Upper lobe of left lung (tissue), 6 donors: ENCODE measurements around the gene SFRP4. TPM values are rescaled to one million over a fixed set of nuclear protein-coding genes. Genes with fewer than 3 reads are reported as not detected.

Source experiments
- ATAC-seq, 2 donors: fragments of 200-7000 bp; cut with Tn5 transposase; one replicate each; pipeline ENCODE4 v1.9.1; 2022; ENCODE audit warnings: mild to moderate bottlenecking in 2 of 2, moderate library complexity in 2 of 2; ENCODE audit not compliant: low FRiP score in 2 of 2
- DNase-seq, 2 donors: peaks; one replicate each; pipeline ENCODE4 v3.0.0-alpha.2; 2019 to 2020
- H3K27ac ChIP-seq, 4 donors: fragments of 200-600 bp; sonication (generic); one replicate each; pipeline ENCODE4 v1.5.1; 2016 to 2019
- H3K27me3 ChIP-seq, 4 donors: fragments of 200-600 bp; sonication (generic); one replicate each; pipeline ENCODE4 v1.5.1; 2017 to 2019
- H3K36me3 ChIP-seq, 4 donors: fragments of 200-600 bp; sonication (generic); one replicate each; pipeline ENCODE4 v1.5.1; 2016 to 2019
- H3K4me1 ChIP-seq, 4 donors: fragments of 200-600 bp; sonication (generic); one replicate each; pipeline ENCODE4 v1.5.1; 2018 to 2019
- H3K4me3 ChIP-seq, 4 donors: fragments of 200-600 bp; sonication (generic); one replicate each; pipeline ENCODE4 v1.5.1; 2017 to 2019; ENCODE audit warnings: mild to moderate bottlenecking in 2 of 4, moderate library complexity in 1 of 4
- H3K9me3 ChIP-seq, 4 donors: fragments of 200-600 bp; sonication (generic); one replicate each; pipeline ENCODE4 v1.5.1; 2018 to 2019
- EP300 ChIP-seq, 4 donors: sonication (generic); formaldehyde crosslinking; IDR thresholded peaks; one replicate each; pipeline ENCODE4 v1.5.1; 2017; ENCODE audit warnings: antibody characterized with exemption in 4 of 4, control low read depth in 2 of 4
- POLR2A ChIP-seq, 4 donors: fragments of 450-650 bp; IDR thresholded peaks; one replicate each; pipeline ENCODE4 v1.5.1; 2016 to 2017; ENCODE audit warnings: antibody characterized with exemption in 4 of 4, mild to moderate bottlenecking in 2 of 4
- POLR2AphosphoS5 ChIP-seq, 2 donors: sonication (generic); formaldehyde crosslinking; IDR thresholded peaks; one replicate each; pipeline ENCODE4 v1.5.1; 2017; ENCODE audit warnings: antibody characterized with exemption in 2 of 2
- WGBS, 2 donors: methylation state at CpG; one replicate each; pipeline ENCODE4 v1.1.5; 2017 to 2018; 5-methylcytosine and 5-hydroxymethylcytosine counted together
- total RNA-seq, 6 donors: library from RNA; depleted of rRNA in 4 of 6; stranded (reverse); fragments of >200 nt in 4 of 6; gene quantifications; one replicate each; pipeline versions ENCODE4 v1.1.0 to v1.2.1, GENCODE V29; 2016 to 2021
- TF ChIP-seq, protein P1 (sequence below), 6 experiments: fragments of 450-650 bp in 4 of 6; fragments of 200-600 bp in 2 of 6; sonication (generic) in 2 of 6; IDR thresholded peaks; one replicate each; pipeline ENCODE4 v1.5.1; 2016 to 2019; ENCODE audit warnings: antibody characterized with exemption in 6 of 6
- donor health status: DM: no; HTN: no; CAD: no; lungs with moderate emphysema.
- donor health status: DM: no; HTN: yes; CAD: no; lungs with severe emphysema.

The SFRP4 gene
- total RNA-seq, result 10 to 100 TPM in 2 of 6 donors, 1 to 10 TPM in 2, under 1 TPM in 2; under 0.01 to 12.2 (median 4.3) TPM

DNA sequence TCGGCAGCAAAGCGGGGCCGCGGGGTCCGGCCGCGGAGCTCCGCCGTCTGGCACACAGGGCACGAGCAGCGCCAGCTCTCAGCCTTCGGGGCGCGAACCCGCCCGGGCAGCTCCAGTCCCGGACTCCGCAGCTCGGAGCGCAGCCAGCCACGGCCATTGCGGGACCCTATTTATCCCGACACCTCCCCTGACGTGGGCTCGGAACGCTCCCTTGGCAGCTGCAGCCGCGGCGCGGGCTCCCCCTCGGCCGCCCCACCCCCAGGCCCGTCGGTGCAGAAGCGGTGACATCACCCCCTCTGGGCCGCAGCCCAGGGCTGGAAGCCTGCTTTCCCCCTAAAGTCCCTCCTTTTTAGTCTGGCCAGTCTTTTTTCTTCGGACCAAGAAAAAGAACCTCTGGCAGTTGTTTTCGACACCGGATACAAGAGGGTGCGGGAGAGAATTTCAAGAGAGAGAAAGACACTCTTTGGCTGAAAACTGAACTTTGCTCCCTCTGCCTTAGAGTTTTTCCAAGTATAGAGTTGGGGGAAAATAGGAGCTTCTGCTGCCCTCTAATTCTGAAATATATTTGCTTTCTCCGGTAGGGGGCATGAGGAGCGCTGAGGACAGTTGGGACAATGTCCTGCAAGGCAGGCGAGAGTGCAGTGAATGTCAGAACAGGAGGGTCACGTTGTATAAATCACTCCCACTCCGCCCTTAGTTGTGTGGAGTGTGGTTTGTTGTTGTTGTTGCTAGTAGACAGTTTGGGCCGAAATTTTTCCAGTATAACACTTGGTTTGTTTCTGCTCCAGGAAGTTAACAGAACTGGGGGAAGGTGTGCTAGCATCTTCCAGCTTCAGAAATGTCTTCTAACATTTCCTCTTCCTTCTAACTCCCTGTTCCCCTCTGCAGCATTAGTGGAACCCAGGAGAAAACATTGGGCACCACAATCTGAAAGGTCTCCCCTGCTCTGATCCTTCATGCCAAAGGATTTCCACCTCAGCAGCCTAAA lies at the start of gene SFRP4:
Gene SFRP4 (minus strand): TSS at position 145 of the 988 bp plus-strand sequence. CDS start 280 bp downstream, outside the sequence.
- peak within 1 kb of the TSS; percentile 19 to 70 (median 32) for H3K27ac ChIP-seq
- peak within 1 kb of the TSS; percentile 36 to 60 (median 58) for H3K4me3 ChIP-seq
- H3K9me3 ChIP-seq, result no peaks in the 10 kb centered on the region
- peaks cover 16 to 39% (median 30%) of the 10 kb centered on the region in 4 donors for H3K4me1 ChIP-seq
- DNase-seq, result peak; percentile 47 to 91
- peaks cover 0 to 5% (median 0%) of the 10 kb centered on the region in 4 donors for H3K27me3 ChIP-seq
- ATAC-seq, result peak; percentile 79 to 88
- no peaks in the 10 kb centered on the region for H3K36me3 ChIP-seq
- 1 to 3% methylated on average over 20 to 35 of the region's 46 CpGs for WGBS, 2 donors
- TF ChIP-seq, protein P1, sequence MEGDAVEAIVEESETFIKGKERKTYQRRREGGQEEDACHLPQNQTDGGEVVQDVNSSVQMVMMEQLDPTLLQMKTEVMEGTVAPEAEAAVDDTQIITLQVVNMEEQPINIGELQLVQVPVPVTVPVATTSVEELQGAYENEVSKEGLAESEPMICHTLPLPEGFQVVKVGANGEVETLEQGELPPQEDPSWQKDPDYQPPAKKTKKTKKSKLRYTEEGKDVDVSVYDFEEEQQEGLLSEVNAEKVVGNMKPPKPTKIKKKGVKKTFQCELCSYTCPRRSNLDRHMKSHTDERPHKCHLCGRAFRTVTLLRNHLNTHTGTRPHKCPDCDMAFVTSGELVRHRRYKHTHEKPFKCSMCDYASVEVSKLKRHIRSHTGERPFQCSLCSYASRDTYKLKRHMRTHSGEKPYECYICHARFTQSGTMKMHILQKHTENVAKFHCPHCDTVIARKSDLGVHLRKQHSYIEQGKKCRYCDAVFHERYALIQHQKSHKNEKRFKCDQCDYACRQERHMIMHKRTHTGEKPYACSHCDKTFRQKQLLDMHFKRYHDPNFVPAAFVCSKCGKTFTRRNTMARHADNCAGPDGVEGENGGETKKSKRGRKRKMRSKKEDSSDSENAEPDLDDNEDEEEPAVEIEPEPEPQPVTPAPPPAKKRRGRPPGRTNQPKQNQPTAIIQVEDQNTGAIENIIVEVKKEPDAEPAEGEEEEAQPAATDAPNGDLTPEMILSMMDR (IDR thresholded peaks at IDR 0.05), result peak; percentile 25 to 68 (median 48)
- no peak for TF ChIP-seq POLR2AphosphoS5 (IDR thresholded peaks at IDR 0.05)

DNA sequence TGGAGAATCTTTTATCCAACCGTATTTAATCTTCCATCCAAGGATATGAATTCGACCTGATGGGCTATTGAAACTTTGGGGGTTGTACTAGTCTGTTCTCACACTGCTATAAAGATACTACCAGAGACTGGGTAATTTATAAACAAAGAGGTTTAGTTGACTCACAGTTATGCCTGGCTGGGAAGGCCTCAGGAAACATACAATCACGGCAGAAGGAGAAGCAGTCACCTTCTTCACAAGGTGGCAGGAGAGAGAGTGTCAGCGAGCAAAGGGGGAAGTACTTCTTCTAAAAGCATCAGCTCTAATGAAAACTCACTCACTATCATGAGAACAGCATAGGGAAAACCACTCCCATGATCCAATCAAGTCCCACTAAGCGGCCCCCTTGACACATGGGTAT lies 47.6 kb upstream of the SFRP4 start:
- WGBS, 2 donors, result 65 to 77% methylated on average over 5 of the region's 5 CpGs
- no peaks in the 10 kb centered on the region for H3K9me3 ChIP-seq
- TF ChIP-seq, protein P1 (IDR thresholded peaks at IDR 0.05), result no peak
- no peak for TF ChIP-seq POLR2A (IDR thresholded peaks at IDR 0.05)
- TF ChIP-seq EP300 (IDR thresholded peaks at IDR 0.05), result no peak
- no peak for TF ChIP-seq POLR2AphosphoS5 (IDR thresholded peaks at IDR 0.05)
- no peaks in the 10 kb centered on the region for H3K4me1 ChIP-seq
- no peaks in the 10 kb centered on the region for H3K27me3 ChIP-seq
- ATAC-seq (no peak), DNase-seq (no peak)
- no peak overlapping the region for H3K4me3 ChIP-seq
- no peaks in the 10 kb centered on the region for H3K36me3 ChIP-seq
- no peak overlapping the region for H3K27ac ChIP-seq

DNA sequence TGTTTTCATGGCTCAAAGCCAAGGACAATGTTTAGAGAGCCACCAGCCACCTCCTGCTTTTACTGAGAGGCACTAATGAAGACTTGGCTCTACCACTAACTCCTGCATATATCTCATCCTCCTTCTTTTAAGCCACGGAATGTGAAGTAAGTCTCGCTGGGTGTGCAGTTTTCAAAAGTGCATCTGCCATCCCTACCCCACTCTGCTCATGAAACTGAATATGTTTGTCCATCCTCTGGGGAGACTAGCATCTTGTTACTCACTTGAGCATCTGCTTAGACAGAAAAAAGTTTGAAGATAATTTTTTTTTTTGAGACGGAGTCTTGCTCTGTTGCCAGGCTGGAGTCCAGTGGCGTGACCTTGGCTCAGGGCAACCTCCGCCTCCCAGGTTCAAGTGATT lies 44.6 kb upstream of the SFRP4 start:
- Histone ChIP-seq H3K36me3 (no peaks in the 10 kb centered on the region), H3K27me3 (no peaks in the 10 kb centered on the region), H3K27ac (no peak overlapping the region), H3K4me1 (no peaks in the 10 kb centered on the region), H3K9me3 (no peaks in the 10 kb centered on the region), H3K4me3 (no peak overlapping the region)
- TF ChIP-seq POLR2A (IDR thresholded peaks at IDR 0.05), result no peak
- TF ChIP-seq, protein P1 (IDR thresholded peaks at IDR 0.05), result no peak
- TF ChIP-seq EP300 (IDR thresholded peaks at IDR 0.05), result no peak
- DNase-seq (peak in 1 of 2 donors; percentile 5), ATAC-seq (no peak)
- 87 to 93% methylated on average over 5 of the region's 5 CpGs for WGBS, 2 donors

DNA sequence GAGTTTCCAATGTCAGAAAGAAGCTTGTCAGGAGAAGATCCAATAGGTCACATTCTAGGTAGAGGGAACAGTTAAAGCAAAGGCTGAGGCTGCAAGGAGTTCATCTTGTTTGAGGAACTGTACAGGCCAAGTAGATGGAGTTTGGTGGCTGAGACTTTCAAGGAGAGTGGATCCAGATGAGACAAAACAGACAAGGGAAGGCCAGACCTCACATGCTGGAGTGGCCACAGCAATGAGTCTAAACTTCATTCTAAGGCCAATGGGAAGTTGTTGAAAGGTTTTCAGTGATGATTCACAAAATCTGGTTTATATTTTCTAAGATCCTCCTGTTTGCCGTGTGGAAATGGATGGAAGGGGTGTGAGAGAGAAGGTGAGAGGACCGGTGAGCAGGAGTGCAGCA lies 43.9 kb upstream of the SFRP4 start:
- 84 to 86% methylated on average over 2 of the region's 2 CpGs for whole genome bisulfite sequencing, 2 donors
- no peak for ATAC-seq
- TF ChIP-seq, protein P1 (IDR thresholded peaks at IDR 0.05), result no peak
- no peak for TF ChIP-seq EP300 (IDR thresholded peaks at IDR 0.05)
- TF ChIP-seq POLR2AphosphoS5 (IDR thresholded peaks at IDR 0.05), result no peak
- no peak for TF ChIP-seq POLR2A (IDR thresholded peaks at IDR 0.05)
- Histone ChIP-seq H3K4me1 (no peaks in the 10 kb centered on the region), H3K36me3 (no peaks in the 10 kb centered on the region), H3K9me3 (no peaks in the 10 kb centered on the region), H3K27me3 (no peaks in the 10 kb centered on the region), H3K4me3 (no peak overlapping the region), H3K27ac (no peak overlapping the region)
- no peak for DNase-seq
